Activated T-helper 17 cell treated with anti-CD3 and anti-CD28 coated beads, Interleukin-2, amount 50 U/mL, for 72 hours (primary cell): ENCODE results near the gene SI. TPM values are rescaled to one million over a fixed set of nuclear protein-coding genes. Genes with fewer than 3 reads are reported as not detected.

ENCODE experiments used
- ATAC-seq: fragments of 150-1000 bp; cut with Tn5 transposase; replicated peaks from 2 replicates; pipeline ENCODE4 v1.10.0; 2021; ENCODE audit warnings: mild to moderate bottlenecking, moderate library complexity
- H3K27ac Mint-ChIP-seq: one replicate; pipeline ENCODE4 v1.8.0; 2022; ENCODE audit warnings: mixed read lengths
- H3K27me3 Mint-ChIP-seq: one replicate; pipeline ENCODE4 v1.8.0; 2022; ENCODE audit warnings: mixed read lengths
- H3K36me3 Mint-ChIP-seq: one replicate; pipeline ENCODE4 v1.8.0; 2022; ENCODE audit warnings: low read depth, mild to moderate bottlenecking, mixed read lengths
- H3K4me1 Mint-ChIP-seq: one replicate; pipeline ENCODE4 v1.8.0; 2022; ENCODE audit warnings: mixed read lengths
- H3K4me3 Mint-ChIP-seq: one replicate; pipeline ENCODE4 v1.8.0; 2022; ENCODE audit warnings: mild to moderate bottlenecking, mixed read lengths
- H3K9me3 Mint-ChIP-seq: one replicate; pipeline ENCODE4 v1.8.0; 2022; ENCODE audit warnings: mixed read lengths
- total RNA-seq, 2 donors: library from RNA; stranded (reverse); gene quantifications; one replicate each; pipeline ENCODE4 v1.2.3, GENCODE V29; 2022

Gene SI
- total RNA-seq, 2 donors from 2014 or later: not detected

DNA sequence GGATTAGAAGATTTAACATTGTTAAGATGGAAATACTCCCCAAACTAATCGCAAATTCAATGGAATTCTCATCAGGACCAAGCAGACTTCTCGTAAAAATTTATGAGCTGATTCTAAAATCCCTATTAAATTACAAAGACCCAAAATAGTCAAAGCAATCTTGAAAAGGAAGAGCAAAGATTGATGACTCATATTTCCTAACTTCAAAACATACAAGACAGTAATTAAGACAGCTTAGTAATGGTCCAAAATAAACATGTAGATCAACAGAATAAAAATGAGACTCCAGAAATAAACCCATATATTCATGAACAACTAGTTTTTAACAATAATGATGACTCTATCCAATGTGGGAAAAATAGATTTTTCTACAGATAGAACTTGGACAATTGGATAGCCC, 148.7 kb downstream of the SI start:
- H3K27ac Mint-ChIP-seq: no peak overlapping the region
- no peaks in the 10 kb centered on the region for H3K27me3 Mint-ChIP-seq
- H3K9me3 Mint-ChIP-seq: peaks cover 23% of the 10 kb centered on the region
- no peaks in the 10 kb centered on the region for H3K4me1 Mint-ChIP-seq
- no peak overlapping the region for H3K4me3 Mint-ChIP-seq
- no peaks in the 10 kb centered on the region for H3K36me3 Mint-ChIP-seq
- ATAC-seq: no peak

Other genes with a start within 250 kb of the SI start
- not detected for gene SLITRK3, start 117.9 kb upstream of the SI start, total RNA-seq